CD4-positive, alpha-beta T cell (primary cell): Measurements from ENCODE around the gene CCDC183. TPM values are rescaled to one million over a fixed set of nuclear protein-coding genes. Genes with fewer than 3 reads are reported as not detected.
A peak's percentile ranks its signal among the peaks of the same experiment; 100 is the strongest.

Experiments used
- ATAC-seq: fragments of 200-7000 bp; cut with Tn5 transposase; one replicate; pipeline ENCODE4 v1.10.0; 2022; ENCODE audit warnings: mild to moderate bottlenecking; ENCODE audit not compliant: poor library complexity
- CTCF ChIA-PET: fragments of 350-600 bp; sonication (Branson Sonifier 250); formaldehyde crosslinking; loops from one replicate; lab custom pipeline; 2021; ENCODE audit warnings: antibody characterized with exemption, inconsistent platforms; lab: Charles Lee
- POLR2A ChIA-PET: fragments of 350-600 bp; sonication (Branson Sonifier 250); formaldehyde crosslinking; loops from one replicate; lab custom pipeline; 2021; ENCODE audit warnings: antibody characterized with exemption, inconsistent platforms; lab: Charles Lee
- DNase-seq, 14 experiments: peaks; one replicate each; pipeline ENCODE4 v3.0.0-alpha.2; 2013 to 2020; ENCODE audit warnings: mixed read lengths in 2 of 14
- H3K27ac ChIP-seq, 2 donors: one replicate each; pipeline versions ENCODE4 v1.5.1 to v1.7.0; 2013; ENCODE audit warnings: low read length in 2 of 2, low read depth in 1 of 2, mild to moderate bottlenecking in 1 of 2
- H3K27me3 ChIP-seq, 2 experiments: 1 replicate in 1 of 2; 2 replicates in 1 of 2; pipeline versions ENCODE4 v1.6.1 to v1.7.0; 2013; ENCODE audit warnings: low read length in 2 of 2, control low read depth in 1 of 2, mild to moderate bottlenecking in 1 of 2, moderate library complexity in 1 of 2; ENCODE audit not compliant: insufficient read depth in 2 of 2, control insufficient read depth in 1 of 2
- H3K36me3 ChIP-seq: one replicate; pipeline ENCODE4 v1.6.1; 2013; ENCODE audit warnings: low read length, control low read depth; ENCODE audit not compliant: insufficient read depth
- H3K4me1 ChIP-seq: one replicate; pipeline ENCODE4 v1.6.1; 2013; ENCODE audit warnings: low read length, control low read depth; ENCODE audit not compliant: insufficient read depth
- H3K4me3 ChIP-seq: one replicate; pipeline ENCODE4 v1.5.1; 2013; ENCODE audit warnings: mild to moderate bottlenecking, low read length, moderate library complexity
- H3K9me3 ChIP-seq, 2 experiments: 1 replicate in 1 of 2; 2 replicates in 1 of 2; pipeline versions ENCODE4 v1.6.1 to v1.7.0; 2013; ENCODE audit warnings: low read length in 2 of 2, mild to moderate bottlenecking in 2 of 2, control low read depth in 1 of 2, moderate library complexity in 1 of 2; ENCODE audit not compliant: control insufficient read depth in 1 of 2, insufficient read depth in 1 of 2
- H3K27ac Mint-ChIP-seq: one replicate; pipeline ENCODE4 v1.8.0; 2020; ENCODE audit warnings: mixed read lengths
- H3K27me3 Mint-ChIP-seq: one replicate; pipeline ENCODE4 v1.8.0; 2021; ENCODE audit warnings: mixed read lengths
- H3K36me3 Mint-ChIP-seq: one replicate; pipeline ENCODE4 v1.8.0; 2021; ENCODE audit warnings: low read depth, mixed read lengths
- H3K4me1 Mint-ChIP-seq: one replicate; pipeline ENCODE4 v1.8.0; 2021; ENCODE audit warnings: low read depth, mixed read lengths
- H3K4me3 Mint-ChIP-seq: one replicate; pipeline ENCODE4 v1.8.0; 2020; ENCODE audit warnings: mild to moderate bottlenecking, mixed read lengths
- H3K9me3 Mint-ChIP-seq: one replicate; pipeline ENCODE4 v1.8.0; 2020; ENCODE audit warnings: mixed read lengths
- CTCF ChIP-seq: fragments of 200-600 bp; IDR thresholded peaks from one replicate; pipeline ENCODE4 v1.8.0; 2022; ENCODE audit warnings: antibody characterized with exemption, mild to moderate bottlenecking
- intact Hi-C, 2 experiments: fragments of 100-400 bp; cut with DNase I in 1 of 2; cut with micrococcal nuclease in 1 of 2; formaldehyde crosslinking; loops; one replicate each; pipeline versions ENCODE4 v1.15.1 to v1.9.0; 2023 to 2025; cut with DNase I, micrococcal nuclease
- total RNA-seq, 174 experiments: library from RNA in 2 of 174; stranded (reverse) in 2 of 174; gene quantifications; one replicate each; pipeline ENCODE4 v1.2.3 and lab custom pipeline; 2021 to 2026

Gene CCDC183
- total RNA-seq, 2 experiments from 2014 or later, result 3.0 to 4.6 TPM

- no peaks in the 10 kb centered on the region for H3K9me3 ChIP-seq
- Mint-ChIP-seq H3K27ac (no peak overlapping the region), H3K27me3 (no peaks in the 10 kb centered on the region), H3K36me3 (no peaks in the 10 kb centered on the region), H3K4me3 (no peak overlapping the region), H3K4me1 (peaks cover 37% of the 10 kb centered on the region), H3K9me3 (no peaks in the 10 kb centered on the region)
- H3K27me3 ChIP-seq, result no peaks in the 10 kb centered on the region
- intact Hi-C loops, result loop anchor here (5.0 to 10.0 kb wide), 4 partner anchors 275 to 448 kb away; partner anchors contain the start of genes RNF208 (in 1 of the 2) and SEC16A (in 1 of the 2)
- H3K27ac ChIP-seq, result no peak overlapping the region
- peaks cover 14% of the 10 kb centered on the region for H3K36me3 ChIP-seq
- ChIA-PET POLR2A (no interaction called here), CTCF (interaction anchor here (1.4 kb wide), 1 partner anchor 53 kb away, joined by 4 read pairs; the partner anchor contains the start of gene AJM1)
- TF ChIP-seq CTCF, result no peak
- peaks cover 29% of the 10 kb centered on the region for H3K4me1 ChIP-seq
- H3K4me3 ChIP-seq, result no peak overlapping the region
- DNase-seq, result no peak
- no peak for ATAC-seq
Observed at GRCh38 chr9:136789523-136789937, 6.6 kb upstream of the CCDC183 start.

- intact Hi-C loops, result loop anchor here in 1 of 2 experiments (1.0 to 10.0 kb wide), 3 partner anchors 9 to 664 kb away; partner anchors contain the start of genes C8G, FBXW5 and NSMF
- Mint-ChIP-seq H3K4me3 (peak within 1 kb of the TSS; percentile 91), H3K27me3 (no peaks in the 10 kb centered on the region), H3K9me3 (no peaks in the 10 kb centered on the region), H3K27ac (peak within 1 kb of the TSS; percentile 99), H3K4me1 (peaks cover 39% of the 10 kb centered on the region), H3K36me3 (no peaks in the 10 kb centered on the region)
- CTCF ChIA-PET, result interaction anchor here (1.0 to 1.4 kb wide), 5 partner anchors 17 to 256 kb away, joined by 4 to 6 read pairs (median 4); partner anchors contain the start of genes AJM1, FBXW5, NPDC1 and RABL6
- POLR2A ChIA-PET, result interaction anchor here (0.6 to 4.4 kb wide), 14 partner anchors 8 to 450 kb away, joined by 3 to 30 read pairs (median 4); partner anchors contain the start of genes AJM1, MAN1B1, RABL6 and TRAF2
- peak; percentile 83 for ATAC-seq
- no peaks in the 10 kb centered on the region for H3K9me3 ChIP-seq
- no peak for TF ChIP-seq CTCF
- peak within 1 kb of the TSS; percentile 77 for H3K4me3 ChIP-seq
- peak; percentile 99 to 100 (median 100) for DNase-seq
- no peaks in the 10 kb centered on the region for H3K27me3 ChIP-seq
- H3K4me1 ChIP-seq, result peaks cover 29% of the 10 kb centered on the region
- H3K27ac ChIP-seq, result peak within 1 kb of the TSS; percentile 95
- peaks cover 14% of the 10 kb centered on the region for H3K36me3 ChIP-seq
Observed at GRCh38 chr9:136790640-136791515, 5.3 kb upstream of the CCDC183 start, which contains the start of gene TMEM141. Gene TMEM141 (plus strand): TSS chr9:136791344. CDS start chr9:136791371, 27 bp downstream.

GRCh38 chr9:136791516-136792276 is 4.4 kb upstream of the CCDC183 start:
- Histone ChIP-seq H3K36me3 (peaks cover 14% of the 10 kb centered on the region), H3K4me1 (peaks cover 33% of the 10 kb centered on the region), H3K27me3 (no peaks in the 10 kb centered on the region), H3K4me3 (peak overlapping the region; percentile 77), H3K27ac (peak overlapping the region; percentile 95), H3K9me3 (no peaks in the 10 kb centered on the region)
- peak overlapping the region; percentile 91 for H3K4me3 Mint-ChIP-seq
- H3K36me3 Mint-ChIP-seq, result no peaks in the 10 kb centered on the region
- H3K4me1 Mint-ChIP-seq, result peaks cover 47% of the 10 kb centered on the region
- H3K27me3 Mint-ChIP-seq, result no peaks in the 10 kb centered on the region
- ATAC-seq (peak; percentile 35), DNase-seq (peak; percentile 39 to 89 (median 68))
- peak overlapping the region; percentile 99 for H3K27ac Mint-ChIP-seq
- intact Hi-C loops, result loop anchor here in 1 of 2 experiments (1.0 to 10.0 kb wide), 3 partner anchors 9 to 663 kb away; partner anchors contain the start of genes C8G, FBXW5 and NSMF
- ChIA-PET CTCF (interaction anchor here (0.7 to 1.4 kb wide), 3 partner anchors 16 to 243 kb away, joined by 3 to 4 read pairs (median 4); partner anchors contain the start of genes AJM1 and RABL6), POLR2A (interaction anchor here (0.7 to 4.4 kb wide), 6 partner anchors 9 to 286 kb away, joined by 3 to 30 read pairs (median 3); partner anchors contain the start of genes CLIC3, RABL6 and UAP1L1)
- H3K9me3 Mint-ChIP-seq, result no peaks in the 10 kb centered on the region
- peak; percentile 99 for TF ChIP-seq CTCF
